Hematopoietic multipotent progenitor cell treated with erythropoietin and hydrocortisone succinate and interleukin-3 and kit ligand, for 15 days (in vitro differentiated cells): ENCODE measurements around the gene PPP2R2D.

Source experiments
- DNase-seq: peaks from one replicate; pipeline ENCODE4 v3.0.0-alpha.2; 2015; ENCODE audit warnings: low spot score

Gene PPP2R2D

DNA sequence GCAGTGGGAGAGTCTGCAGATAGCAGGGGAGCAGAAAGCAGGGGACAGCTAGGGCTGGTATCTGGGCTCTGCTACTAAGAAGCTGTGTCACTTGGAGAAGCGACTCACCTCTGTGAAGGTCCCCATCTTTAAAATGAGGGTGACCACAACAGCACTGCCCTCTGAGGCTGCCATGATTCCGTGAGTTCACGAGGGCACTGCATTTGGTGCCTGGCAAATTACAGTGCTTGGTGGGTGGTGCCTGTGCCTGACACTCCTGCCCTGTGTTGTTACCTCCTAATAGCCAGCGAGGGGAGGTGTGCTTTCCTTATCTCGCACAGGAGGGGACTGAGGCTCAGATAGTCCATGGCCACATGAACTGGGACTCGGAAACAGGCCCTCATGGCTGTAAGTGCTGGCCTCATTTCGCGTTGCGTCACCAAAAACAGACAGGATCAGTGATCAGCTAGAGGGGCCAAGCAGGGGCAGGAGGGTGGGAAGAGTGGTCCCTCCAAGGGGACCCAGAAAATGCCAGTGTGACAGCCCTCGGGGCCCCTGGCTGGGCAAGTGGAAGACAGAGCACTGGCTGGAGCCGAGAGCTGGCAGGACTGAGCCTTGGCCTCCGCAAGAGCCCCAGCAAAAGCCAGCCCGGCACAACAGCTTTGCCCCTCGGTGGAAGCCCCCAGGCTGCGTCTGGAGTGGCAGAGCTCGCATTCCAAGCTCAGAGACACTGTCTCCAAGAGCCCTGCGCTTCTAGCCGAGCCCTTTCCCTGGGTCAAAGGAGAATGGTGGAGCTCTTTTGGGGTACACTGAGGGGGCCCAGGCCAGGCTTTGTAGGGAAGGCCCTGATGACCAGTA, 98.3 kb downstream of the PPP2R2D start:
- no peak for DNase-seq

DNA sequence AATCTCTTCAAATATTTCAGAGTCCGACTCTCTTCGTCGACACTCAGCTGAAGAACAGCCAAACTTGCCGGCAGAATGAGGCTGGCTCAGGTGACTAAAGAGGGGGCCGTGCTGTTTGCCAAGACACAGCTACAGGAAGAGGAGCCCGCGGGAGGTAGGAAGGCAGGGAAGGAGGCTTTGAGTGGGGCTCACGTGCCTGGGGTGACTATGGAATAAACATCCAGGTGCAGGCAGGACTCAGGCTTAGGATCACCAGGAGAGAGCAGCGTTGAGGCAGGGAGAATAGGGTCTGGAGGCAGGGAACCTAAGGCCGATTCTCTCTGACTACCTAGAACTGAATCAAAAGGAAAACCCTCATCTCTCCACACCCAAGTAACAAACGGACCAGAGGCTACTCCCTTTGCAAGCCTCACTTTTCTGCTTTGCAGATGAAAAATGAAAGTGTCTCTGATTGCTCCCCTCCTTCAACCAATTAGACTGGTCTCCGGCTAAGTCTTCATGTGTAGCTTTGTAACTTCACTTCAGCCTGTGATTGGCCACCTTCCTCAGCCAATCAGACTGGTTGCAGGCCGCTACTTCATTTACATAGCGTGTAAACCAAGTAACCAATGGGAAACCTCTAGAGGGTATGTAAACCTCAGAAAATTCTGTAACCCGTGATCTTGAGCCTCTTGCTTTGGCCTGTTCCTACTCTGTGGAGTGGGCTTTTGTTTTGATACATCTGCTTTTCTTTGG, 100.6 kb downstream of the PPP2R2D start:
- no peak for DNase-seq

DNA sequence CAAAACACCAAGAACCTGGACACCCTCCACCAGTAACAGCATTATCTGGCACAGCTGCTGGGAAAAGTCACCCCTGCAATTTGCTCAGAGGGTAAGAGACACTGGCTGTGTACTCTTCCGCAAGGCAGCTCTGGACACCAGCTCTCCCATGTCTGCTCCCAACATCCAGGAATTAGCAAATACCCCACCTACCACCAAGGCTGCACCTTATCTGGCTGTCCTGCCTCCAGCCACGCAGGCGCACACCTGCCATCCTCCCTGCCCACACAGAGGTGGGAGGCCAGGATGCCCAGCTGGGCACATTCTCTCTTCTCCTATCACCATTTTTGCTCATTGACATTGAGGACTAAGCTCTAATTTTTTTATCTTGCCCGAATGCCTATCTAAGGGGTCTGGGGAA, 101.2 kb downstream of the PPP2R2D start:
- DNase-seq: no peak

DNA sequence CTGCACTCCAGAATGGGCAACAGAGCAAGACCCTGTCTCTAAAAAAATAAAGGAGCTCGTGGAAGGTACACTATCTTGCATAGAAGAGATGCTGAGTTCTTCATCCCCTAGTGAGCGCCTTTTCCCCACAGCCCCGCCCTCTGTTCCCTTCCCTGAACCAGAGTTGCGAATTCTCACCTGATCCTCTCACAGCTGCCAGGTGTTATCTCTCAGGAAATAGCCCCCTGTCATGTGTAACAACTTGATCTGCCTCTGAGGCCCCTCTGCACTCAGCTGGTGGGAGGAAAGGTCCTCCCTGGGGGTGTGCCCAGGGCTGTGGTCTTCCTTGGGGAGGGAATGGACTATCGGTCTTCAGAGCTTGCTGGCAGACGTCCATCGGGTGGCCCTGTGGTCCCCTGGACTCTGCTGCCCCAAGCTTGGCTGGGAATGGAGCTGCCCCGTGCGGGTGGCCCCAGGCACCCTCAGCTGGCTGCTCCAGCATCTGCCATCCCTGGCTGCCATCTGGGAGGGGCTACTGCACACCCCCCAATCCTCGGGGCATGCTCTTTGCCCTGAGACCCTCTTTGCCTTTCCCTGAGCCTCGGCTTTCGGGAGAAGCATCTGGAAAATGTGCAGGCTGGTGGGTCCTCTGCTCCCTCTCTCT, 102.6 kb downstream of the PPP2R2D start:
- no peak for DNase-seq

DNA sequence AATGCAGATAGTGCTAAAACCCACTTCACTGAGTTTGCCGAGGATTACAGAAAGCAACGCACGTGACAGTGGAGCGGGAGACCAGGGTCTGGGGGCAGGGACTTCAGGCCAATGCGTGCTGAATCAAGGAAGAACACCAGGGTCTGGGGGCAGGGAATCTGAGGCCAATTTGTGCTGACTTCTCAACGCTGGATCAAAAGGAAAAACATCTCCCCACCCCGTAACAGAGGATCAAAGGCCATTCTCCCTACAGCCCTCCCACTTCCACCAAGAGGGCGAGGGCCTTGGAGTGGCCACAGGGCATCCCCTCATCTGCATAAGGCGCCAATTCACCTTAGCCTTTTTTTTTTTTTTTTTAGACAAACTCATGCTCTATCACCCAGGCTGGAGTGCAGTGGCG, 103.2 kb downstream of the PPP2R2D start:
- no peak for DNase-seq

DNA sequence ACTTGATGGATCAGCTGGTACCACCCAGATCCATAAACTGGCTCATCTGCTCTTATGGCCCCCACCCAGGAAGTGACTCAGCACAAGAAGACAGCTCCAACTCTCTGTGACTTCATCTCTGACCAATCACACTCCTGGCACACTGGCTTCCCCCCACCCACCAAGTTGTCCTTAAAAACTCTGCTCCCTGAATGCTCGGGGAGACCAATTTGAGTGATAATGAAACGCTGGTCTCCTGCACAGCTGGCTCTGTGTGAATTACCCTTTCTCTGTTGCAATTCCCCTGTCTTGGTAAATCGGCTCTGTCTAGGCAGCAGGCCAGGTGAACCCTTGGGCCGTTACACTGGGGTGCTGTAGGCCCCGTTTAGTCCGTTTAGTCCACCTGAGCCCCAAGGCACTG, 104.3 kb downstream of the PPP2R2D start:
- DNase-seq: no peak

DNA sequence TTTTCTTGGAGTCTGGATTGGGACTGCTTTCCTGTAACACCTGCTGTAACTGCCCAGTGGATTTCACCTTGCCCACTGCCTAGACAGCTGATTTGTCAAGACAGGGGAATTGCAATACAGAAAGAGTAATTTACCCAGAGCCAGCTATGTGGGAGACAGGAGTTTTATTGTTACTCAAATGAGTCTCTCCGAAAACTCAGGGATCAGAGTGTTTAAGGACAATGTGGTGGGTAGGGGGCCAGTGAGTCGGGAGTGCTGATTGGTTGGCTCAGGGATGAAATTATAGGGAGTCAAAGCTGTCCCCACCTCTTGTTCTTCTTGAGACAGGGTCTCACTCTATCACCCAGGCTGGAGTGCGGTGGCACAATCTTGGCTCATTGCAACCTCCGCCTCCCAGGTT, 106.2 kb downstream of the PPP2R2D start:
- DNase-seq: no peak

DNA sequence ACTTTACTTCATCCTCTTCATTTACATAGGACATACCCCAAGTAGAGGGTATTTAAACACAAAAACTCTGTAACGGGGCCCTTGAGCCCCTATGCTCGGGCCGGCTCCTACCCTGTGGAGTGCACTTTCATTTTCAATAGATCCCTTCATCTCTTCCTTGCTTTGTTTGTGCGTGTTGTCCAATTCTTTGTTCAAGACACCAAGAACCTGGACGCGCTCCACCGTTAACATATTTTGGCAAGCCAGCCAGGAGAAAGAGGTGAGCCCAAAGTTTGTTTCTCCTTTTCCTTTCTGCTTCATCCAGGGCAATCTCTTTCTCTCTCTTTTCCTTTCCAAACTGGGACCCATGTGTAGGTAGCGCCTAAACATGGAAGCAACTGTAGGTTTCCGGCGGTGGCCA, 106.9 kb downstream of the PPP2R2D start:
- DNase-seq: no peak
